HUES64 (cell line): ENCODE data around the gene CCSER1.

Experiments used
- H3K27ac ChIP-seq: 2 replicates; pipeline ENCODE4 v1.7.0; 2013; ENCODE audit warnings: low read depth, low read length, inconsistent platforms
- H3K27me3 ChIP-seq: 2 replicates; pipeline ENCODE4 v1.6.1; 2013; ENCODE audit warnings: mild to moderate bottlenecking, low read length; ENCODE audit not compliant: insufficient read depth
- H3K36me3 ChIP-seq: 2 replicates; pipeline ENCODE4 v1.6.1; 2013; ENCODE audit warnings: mild to moderate bottlenecking, low read length; ENCODE audit not compliant: insufficient read depth
- H3K4me1 ChIP-seq: 2 replicates; pipeline ENCODE4 v1.6.1; 2013; ENCODE audit warnings: mild to moderate bottlenecking, low read length, moderate library complexity; ENCODE audit not compliant: insufficient read depth
- H3K4me3 ChIP-seq: 2 replicates; pipeline ENCODE4 v1.5.1; 2013; ENCODE audit warnings: mild to moderate bottlenecking, low read length, moderate library complexity
- H3K9ac ChIP-seq: 2 replicates; pipeline ENCODE4 v1.6.1; 2013; ENCODE audit warnings: mild to moderate bottlenecking, low read depth, low read length
- H3K9me3 ChIP-seq: 2 replicates; pipeline ENCODE4 v1.6.1; 2013; ENCODE audit warnings: low read depth, low read length; ENCODE audit not compliant: insufficient read depth
- WGBS: fragments of 150-250, 120-280 bp; methylation state at CpG from one replicate; pipeline ENCODE4 v1.1.7; 2013; ENCODE audit warnings: missing lambda C conversion rate; 5-methylcytosine and 5-hydroxymethylcytosine counted together

Gene CCSER1

DNA sequence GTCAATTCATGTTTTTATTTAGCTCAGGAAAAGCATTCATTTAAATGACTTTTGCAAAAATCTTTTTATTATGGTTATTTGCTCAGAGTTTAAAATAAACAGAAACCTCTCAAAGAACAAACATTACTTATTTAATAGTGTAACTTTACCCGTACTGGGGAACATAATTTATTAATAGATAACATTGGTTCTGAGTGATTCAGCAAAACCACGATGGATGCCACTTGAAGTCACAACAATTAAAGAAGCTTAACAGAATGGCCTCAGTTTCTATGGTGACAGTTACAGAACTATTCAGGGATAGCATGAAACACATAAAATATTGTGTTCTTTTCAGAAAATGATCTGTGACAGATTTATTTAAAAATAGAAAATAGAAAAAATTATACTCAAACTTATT, 368.7 kb downstream of the CCSER1 start:
- no peaks in the 10 kb centered on the region for H3K27me3 ChIP-seq
- 100% methylated on average over 2 of the region's 2 CpGs for WGBS
- H3K4me3 ChIP-seq: no peak overlapping the region
- H3K9ac ChIP-seq: no peak overlapping the region
- H3K4me1 ChIP-seq: no peaks in the 10 kb centered on the region
- H3K9me3 ChIP-seq: peaks cover 9% of the 10 kb centered on the region; the same call in 1 of the 2 replicates
- H3K27ac ChIP-seq: no peak overlapping the region
- H3K36me3 ChIP-seq: no peaks in the 10 kb centered on the region

GRCh38 chr4:90498175-90498574, 371.0 kb downstream of the CCSER1 start:
- H3K27me3 ChIP-seq: no peaks in the 10 kb centered on the region
- WGBS: no CpG with 5 or more reads among the region's 2 CpGs
- H3K9ac ChIP-seq: no peak overlapping the region
- peaks cover 32% of the 10 kb centered on the region for H3K9me3 ChIP-seq
- no peaks in the 10 kb centered on the region for H3K4me1 ChIP-seq
- H3K27ac ChIP-seq: no peak overlapping the region
- H3K4me3 ChIP-seq: no peak overlapping the region
- H3K36me3 ChIP-seq: no peaks in the 10 kb centered on the region

DNA sequence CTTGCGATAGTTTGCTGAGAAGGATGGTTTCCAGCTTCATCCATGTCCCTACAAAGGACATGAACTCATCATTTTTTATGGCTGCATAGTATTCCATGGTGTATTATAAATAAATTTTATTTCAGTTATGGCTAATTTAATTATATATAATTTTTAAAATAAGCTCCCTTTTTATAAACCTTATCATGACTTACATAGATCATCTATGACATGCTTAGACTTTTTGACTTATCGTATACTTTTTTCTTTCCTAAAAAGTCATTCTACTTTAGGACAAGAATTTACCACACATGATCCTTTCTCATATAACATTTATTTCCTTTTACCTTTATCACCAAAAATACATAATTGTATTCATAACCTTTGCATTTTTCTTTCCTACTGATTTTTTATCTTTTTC, 376.5 kb downstream of the CCSER1 start:
- H3K4me3 ChIP-seq: no peak overlapping the region
- peaks cover 70% of the 10 kb centered on the region for H3K9me3 ChIP-seq
- no peak overlapping the region for H3K27ac ChIP-seq
- H3K27me3 ChIP-seq: no peaks in the 10 kb centered on the region
- WGBS: 93% methylated on average over 2 of the region's 2 CpGs
- H3K36me3 ChIP-seq: no peaks in the 10 kb centered on the region
- no peaks in the 10 kb centered on the region for H3K4me1 ChIP-seq
- H3K9ac ChIP-seq: no peak overlapping the region

DNA sequence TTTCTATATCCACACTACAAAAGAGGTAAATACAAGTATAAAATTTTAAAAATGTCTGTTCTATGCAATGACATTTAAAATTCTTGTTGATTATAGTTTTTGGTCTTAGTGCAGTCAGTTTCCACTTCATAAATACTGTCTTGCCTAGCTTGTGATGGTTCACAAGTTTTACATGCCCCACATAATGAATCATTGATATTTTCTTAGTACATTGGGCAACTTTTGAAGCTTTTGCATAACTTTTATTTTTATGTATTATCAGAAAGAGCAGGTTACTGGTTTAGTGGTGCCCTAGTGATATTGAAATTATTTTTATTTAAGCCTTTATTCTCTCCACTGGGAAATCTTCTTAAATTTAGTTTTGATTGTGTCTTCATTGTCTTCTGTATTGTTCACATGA, 388.0 kb downstream of the CCSER1 start:
- Histone ChIP-seq H3K27ac (no peak overlapping the region), H3K9ac (no peak overlapping the region), H3K4me1 (no peaks in the 10 kb centered on the region), H3K27me3 (no peaks in the 10 kb centered on the region), H3K36me3 (no peaks in the 10 kb centered on the region), H3K9me3 (no peaks in the 10 kb centered on the region), H3K4me3 (no peak overlapping the region)

GRCh38 chr4:90528551-90528950, 401.4 kb downstream of the CCSER1 start:
- H3K27me3 ChIP-seq: no peaks in the 10 kb centered on the region
- no peaks in the 10 kb centered on the region for H3K36me3 ChIP-seq
- H3K9me3 ChIP-seq: no peaks in the 10 kb centered on the region
- no peak overlapping the region for H3K9ac ChIP-seq
- no peaks in the 10 kb centered on the region for H3K4me1 ChIP-seq
- no CpG with 5 or more reads among the region's 1 CpG for WGBS
- H3K27ac ChIP-seq: no peak overlapping the region
- H3K4me3 ChIP-seq: no peak overlapping the region

DNA sequence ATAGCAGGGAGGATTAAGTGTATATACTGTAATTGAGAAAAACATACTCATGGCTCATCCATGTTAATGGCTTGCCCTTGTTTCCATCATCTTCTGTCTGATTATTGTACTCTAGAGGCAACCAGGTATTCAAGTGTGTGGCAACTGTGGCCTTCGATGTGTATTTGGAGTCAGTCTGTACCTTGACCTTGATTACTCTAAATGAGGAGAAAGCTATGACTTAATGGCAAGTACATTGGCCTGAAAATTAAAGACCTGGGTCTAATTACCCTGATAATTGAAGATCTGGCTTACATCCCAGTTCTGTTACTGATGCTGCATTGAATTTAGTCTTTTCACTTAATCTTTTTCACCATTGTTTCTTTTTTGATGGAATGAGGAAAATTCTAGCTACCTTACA, 409.2 kb downstream of the CCSER1 start:
- Histone ChIP-seq H3K27ac (no peak overlapping the region), H3K9ac (no peak overlapping the region), H3K27me3 (no peaks in the 10 kb centered on the region), H3K36me3 (no peaks in the 10 kb centered on the region), H3K4me1 (peaks cover 34% of the 10 kb centered on the region), H3K9me3 (no peaks in the 10 kb centered on the region), H3K4me3 (no peak overlapping the region)
- 81% methylated on average over 1 of the region's 1 CpG for WGBS

GRCh38 chr4:90537491-90537890, 410.3 kb downstream of the CCSER1 start:
- Histone ChIP-seq H3K36me3 (no peaks in the 10 kb centered on the region), H3K9me3 (no peaks in the 10 kb centered on the region), H3K9ac (no peak overlapping the region), H3K4me3 (no peak overlapping the region), H3K27ac (peak overlapping the region; percentile 3; the same call in 1 of the 2 replicates), H3K27me3 (no peaks in the 10 kb centered on the region), H3K4me1 (peaks cover 34% of the 10 kb centered on the region)
- WGBS: 92% methylated on average over 3 of the region's 3 CpGs

GRCh38 chr4:90540536-90540935, 413.3 kb downstream of the CCSER1 start:
- Histone ChIP-seq H3K4me3 (no peak overlapping the region), H3K4me1 (peaks cover 34% of the 10 kb centered on the region), H3K27ac (no peak overlapping the region), H3K9ac (no peak overlapping the region), H3K27me3 (no peaks in the 10 kb centered on the region), H3K36me3 (no peaks in the 10 kb centered on the region), H3K9me3 (no peaks in the 10 kb centered on the region)

DNA sequence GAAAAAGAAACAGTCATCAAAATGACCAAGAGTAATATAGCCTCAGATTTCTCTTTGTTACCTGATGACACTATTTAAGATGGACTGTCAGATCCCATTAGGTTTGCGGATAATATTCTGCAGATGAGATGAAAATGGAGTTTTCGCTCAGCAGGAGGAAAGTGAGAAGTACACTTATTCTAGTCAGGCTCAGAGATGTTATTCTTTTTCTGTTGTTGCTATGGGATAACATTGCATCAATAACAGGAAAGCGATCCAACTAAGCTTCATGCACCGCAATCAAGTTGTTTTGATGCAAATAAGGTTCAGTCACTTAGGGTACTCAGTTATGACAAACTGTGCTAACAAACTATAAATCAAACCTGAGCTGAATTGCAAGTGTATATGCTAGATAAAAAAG, 415.0 kb downstream of the CCSER1 start:
- Histone ChIP-seq H3K9ac (no peak overlapping the region), H3K27ac (no peak overlapping the region), H3K9me3 (no peaks in the 10 kb centered on the region), H3K36me3 (no peaks in the 10 kb centered on the region), H3K4me3 (no peak overlapping the region), H3K27me3 (no peaks in the 10 kb centered on the region), H3K4me1 (peaks cover 26% of the 10 kb centered on the region)
- WGBS: 96% methylated on average over 4 of the region's 4 CpGs

- peaks cover 12% of the 10 kb centered on the region; the same call in 1 of the 2 replicates for H3K4me1 ChIP-seq
- H3K9ac ChIP-seq: no peak overlapping the region
- no peak overlapping the region for H3K4me3 ChIP-seq
- H3K36me3 ChIP-seq: no peaks in the 10 kb centered on the region
- H3K27ac ChIP-seq: no peak overlapping the region
- H3K9me3 ChIP-seq: no peaks in the 10 kb centered on the region
- H3K27me3 ChIP-seq: no peaks in the 10 kb centered on the region
- 93% methylated on average over 5 of the region's 5 CpGs for WGBS
Observed at GRCh38 chr4:90543419-90544170, 416.4 kb downstream of the CCSER1 start.

GRCh38 chr4:90544532-90545045, 417.4 kb downstream of the CCSER1 start:
- H3K27me3 ChIP-seq: no peaks in the 10 kb centered on the region
- no peaks in the 10 kb centered on the region for H3K36me3 ChIP-seq
- H3K9me3 ChIP-seq: no peaks in the 10 kb centered on the region
- no peak overlapping the region for H3K9ac ChIP-seq
- 0 out of 2 replicates have a peak, but pooled peaks cover 3% of the 10 kb centered on the region for H3K4me1 ChIP-seq
- H3K4me3 ChIP-seq: no peak overlapping the region
- 66% methylated on average over 2 of the region's 2 CpGs for WGBS
- H3K27ac ChIP-seq: no peak overlapping the region

DNA sequence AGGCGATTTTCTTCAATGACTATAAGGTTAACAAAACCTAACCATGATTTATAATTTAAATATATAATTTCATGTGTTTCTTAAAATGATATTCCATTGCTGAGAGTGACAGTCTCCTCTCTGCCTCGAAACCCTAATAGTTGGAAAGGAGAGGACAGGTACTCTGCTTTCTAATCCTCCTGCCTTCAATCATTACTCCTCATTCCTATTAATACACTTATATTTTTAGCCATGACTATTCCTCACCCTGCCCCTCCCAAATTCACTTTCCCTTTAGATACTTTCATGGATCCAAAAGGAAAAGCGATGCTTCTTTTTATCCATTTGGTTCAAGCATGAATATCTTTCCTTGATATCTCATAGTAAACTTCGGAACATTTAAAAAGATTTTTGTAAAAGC, 418.2 kb downstream of the CCSER1 start:
- 90% methylated on average over 3 of the region's 4 CpGs for WGBS
- Histone ChIP-seq H3K27me3 (no peaks in the 10 kb centered on the region), H3K36me3 (no peaks in the 10 kb centered on the region), H3K4me1 (no peaks in the 10 kb centered on the region), H3K9me3 (no peaks in the 10 kb centered on the region), H3K4me3 (no peak overlapping the region), H3K27ac (no peak overlapping the region), H3K9ac (no peak overlapping the region)
